Heart right ventricle (tissue), 16 donors: ENCODE results near the gene SAMD15. TPM values are rescaled to one million over a fixed set of nuclear protein-coding genes. Genes with fewer than 3 reads are reported as not detected.

Experiments
- ATAC-seq, 8 donors: fragments of 200-7000 bp; cut with Tn5 transposase; one replicate each; pipeline ENCODE4 v1.9.1; 2020; ENCODE audit warnings: mild to moderate bottlenecking in 8 of 8, moderate library complexity in 8 of 8, moderate number of reproducible peaks in 1 of 8
- DNase-seq, 2 donors: peaks; one replicate each; pipeline ENCODE4 v3.0.0-alpha.2; 2020
- H3K27ac ChIP-seq, 10 donors: fragments of 200-600 bp; sonication (generic) in 2 of 10; one replicate each; pipeline versions ENCODE4 v1.5.0 to v1.8.0; 2020 to 2022; ENCODE audit warnings: mild to moderate bottlenecking in 3 of 10
- H3K27me3 ChIP-seq, 7 donors: fragments of 200-600 bp; one replicate each; pipeline ENCODE4 v1.8.0; 2021 to 2022; ENCODE audit warnings: mild to moderate bottlenecking in 2 of 7
- H3K36me3 ChIP-seq, 9 donors: fragments of 200-600 bp; sonication (generic) in 1 of 9; one replicate each; pipeline versions ENCODE4 v1.5.0 to v1.8.0; 2020 to 2022; ENCODE audit warnings: mild to moderate bottlenecking in 2 of 9
- H3K4me1 ChIP-seq, 9 donors: fragments of 200-600 bp; sonication (generic) in 1 of 9; one replicate each; pipeline versions ENCODE4 v1.5.0 to v1.8.0; 2020 to 2022; ENCODE audit warnings: mild to moderate bottlenecking in 4 of 9
- H3K4me3 ChIP-seq, 10 donors: fragments of 200-600 bp; sonication (generic) in 2 of 10; one replicate each; pipeline versions ENCODE4 v1.5.0 to v1.8.0; 2020 to 2022; ENCODE audit warnings: mild to moderate bottlenecking in 7 of 10, moderate library complexity in 2 of 10
- H3K9me3 ChIP-seq, 11 donors: fragments of 200-600 bp in 10 of 11; sonication (generic) in 2 of 11; one replicate each; pipeline versions ENCODE4 v1.5.0 to v1.8.0; 2013 to 2022; ENCODE audit warnings: mild to moderate bottlenecking in 2 of 11, control low read depth in 1 of 11, moderate library complexity in 1 of 11
- WGBS, 2 donors: extraction: QIAGEN DNeasy Blood & Tissue Kit; methylation state at CpG; one replicate each; pipeline ENCODE4 v1.1.7; 2013; ENCODE audit warnings: inconsistent platforms in 1 of 2; 5-methylcytosine and 5-hydroxymethylcytosine counted together
- intact Hi-C, 10 donors: fragments of 100-400 bp; cut with DNase I; formaldehyde crosslinking; loops; one replicate each; pipeline versions ENCODE4 v1.11.1 to v1.14.2; 2022
- polyA plus RNA-seq, 2 donors: library from polyadenylated mRNA; stranded (reverse); fragments of 200-250 nt; gene quantifications; one replicate each; pipeline ENCODE4 v1.2.3, GENCODE V29; 2013
- total RNA-seq, 10 donors: library from RNA; stranded (reverse); fragmentation: NEBNext Ultra II Directional in 3 of 10; extraction: Animal tissue kit (Norgen Biotek cat#: 25700) in 3 of 10; gene quantifications; one replicate each; pipeline versions ENCODE4 v1.2.1 to v1.2.4, GENCODE V29; 2021 to 2023
- TF ChIP-seq, protein P1 (sequence below), 9 donors: fragments of 200-600 bp; sonication (generic) in 2 of 9; IDR thresholded peaks; one replicate each; pipeline versions ENCODE4 v1.5.0 to v1.8.0; 2021 to 2022; ENCODE audit warnings: antibody characterized with exemption in 9 of 9, mild to moderate bottlenecking in 5 of 9, moderate library complexity in 1 of 9
- donor health status: Arrhythmogenic right ventricular cardiomyopathy.
- donor health status: ischemic (EF 13 %, LVEDD 7.1; RV severe dilation, severe dysfunction).
- donor health status: healthy with polysubstance abuse.
- donor health status: DM: no; HTN: yes; CAD: no.
- donor health status: DM: no; HTN: no; CAD: no.
- donor health status: ischemic (EF 25% LVEDD 6.9; RV normal size, moderate dysfunction).
- donor health status: ischemic (EF 25% LVEDD 5.7; RV mildly dilated, moderate dysfunction).
- donor health status: healthy.
- donor health status: DM: yes; HTN: yes; CAD: no.
- donor health status: Ischemic cardiomyopathy.
- donor health status: ischemic (EF 35%, LVEDD 5.7; RV mildly dilated, moderate dysfunction).
- donor health status: nonischemic (EF 11% LVEDD 7.7; RV severe dilation, severe dysfunction).
- donor health status: DM: yes; HTN: yes; CAD: no.
- donor health status: PGD.
- donor health status: ischemic (EF 29% LVEDD 5.4; RV normal size, mild dysfunction).
- donor health status: nonischemic (EF 23%, LVEDD 6.1; RV moderate dilation, normal function).

SAMD15 gene
- total and polyA plus RNA-seq, 12 donors: 0.13 to 0.30 (median 0.20) TPM; not detected in 2

DNA sequence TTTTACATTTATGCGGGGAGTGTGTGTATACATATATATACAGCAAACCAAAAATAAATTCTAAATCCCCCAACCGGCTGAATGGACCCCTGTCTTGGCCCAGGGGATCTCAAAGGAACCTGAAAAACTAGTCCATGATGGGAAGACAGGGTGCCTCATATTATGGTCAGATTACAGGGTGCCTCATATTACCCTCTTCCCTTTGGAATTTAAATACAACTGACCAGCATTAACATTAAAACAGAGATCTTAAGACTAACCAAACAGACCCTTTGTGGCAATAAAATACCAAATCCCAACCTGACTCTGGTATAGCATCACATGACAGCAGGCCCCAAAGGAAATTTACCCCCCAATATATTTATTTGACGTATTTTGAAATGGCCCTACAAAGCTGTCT, 39.3 kb upstream of the SAMD15 start:
- no peaks in the 10 kb centered on the region for H3K9me3 ChIP-seq
- TF ChIP-seq, protein P1, sequence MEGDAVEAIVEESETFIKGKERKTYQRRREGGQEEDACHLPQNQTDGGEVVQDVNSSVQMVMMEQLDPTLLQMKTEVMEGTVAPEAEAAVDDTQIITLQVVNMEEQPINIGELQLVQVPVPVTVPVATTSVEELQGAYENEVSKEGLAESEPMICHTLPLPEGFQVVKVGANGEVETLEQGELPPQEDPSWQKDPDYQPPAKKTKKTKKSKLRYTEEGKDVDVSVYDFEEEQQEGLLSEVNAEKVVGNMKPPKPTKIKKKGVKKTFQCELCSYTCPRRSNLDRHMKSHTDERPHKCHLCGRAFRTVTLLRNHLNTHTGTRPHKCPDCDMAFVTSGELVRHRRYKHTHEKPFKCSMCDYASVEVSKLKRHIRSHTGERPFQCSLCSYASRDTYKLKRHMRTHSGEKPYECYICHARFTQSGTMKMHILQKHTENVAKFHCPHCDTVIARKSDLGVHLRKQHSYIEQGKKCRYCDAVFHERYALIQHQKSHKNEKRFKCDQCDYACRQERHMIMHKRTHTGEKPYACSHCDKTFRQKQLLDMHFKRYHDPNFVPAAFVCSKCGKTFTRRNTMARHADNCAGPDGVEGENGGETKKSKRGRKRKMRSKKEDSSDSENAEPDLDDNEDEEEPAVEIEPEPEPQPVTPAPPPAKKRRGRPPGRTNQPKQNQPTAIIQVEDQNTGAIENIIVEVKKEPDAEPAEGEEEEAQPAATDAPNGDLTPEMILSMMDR (IDR thresholded peaks at IDR 0.05): no peak
- no peak overlapping the region for H3K4me3 ChIP-seq
- DNase-seq (no peak), ATAC-seq (no peak)
- H3K27ac ChIP-seq: no peak overlapping the region
- H3K27me3 ChIP-seq: no peaks in the 10 kb centered on the region
- WGBS, 2 donors: 91 to 94% methylated on average over 3 of the region's 3 CpGs
- intact Hi-C loops: no loop called here
- H3K36me3 ChIP-seq: peaks cover 0 to 56% (median 12%) of the 10 kb centered on the region in 9 donors
- no peaks in the 10 kb centered on the region for H3K4me1 ChIP-seq

DNA sequence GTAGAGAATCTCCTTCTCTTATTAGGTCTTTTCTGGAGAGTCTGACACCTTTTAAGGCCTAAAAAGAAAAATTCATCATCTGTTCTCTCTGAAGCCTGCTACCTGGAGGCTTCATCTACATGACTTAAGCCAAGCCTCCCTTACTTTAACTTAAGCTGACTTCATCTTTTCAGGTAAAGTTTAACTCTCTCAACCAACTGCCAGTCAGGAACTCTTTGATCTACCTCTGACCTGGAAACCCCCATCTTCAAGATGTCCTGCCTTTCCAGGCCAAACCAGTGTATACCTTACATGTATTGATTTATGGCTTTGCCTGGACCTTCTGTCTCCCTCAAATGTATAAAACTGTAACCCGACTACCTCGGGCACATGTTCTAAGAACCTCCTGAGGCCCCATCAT, 38.9 kb upstream of the SAMD15 start:
- H3K27ac ChIP-seq: no peak overlapping the region
- H3K36me3 ChIP-seq: peaks cover 0 to 60% (median 12%) of the 10 kb centered on the region in 9 donors
- intact Hi-C loops: no loop called here
- DNase-seq: no peak
- no peak for ATAC-seq
- TF ChIP-seq, protein P1 (IDR thresholded peaks at IDR 0.05): no peak
- no peaks in the 10 kb centered on the region for H3K27me3 ChIP-seq
- H3K4me3 ChIP-seq: no peak overlapping the region
- 92 to 95% methylated on average over 2 of the region's 2 CpGs for WGBS, 2 donors
- no peaks in the 10 kb centered on the region for H3K4me1 ChIP-seq
- H3K9me3 ChIP-seq: no peaks in the 10 kb centered on the region

DNA sequence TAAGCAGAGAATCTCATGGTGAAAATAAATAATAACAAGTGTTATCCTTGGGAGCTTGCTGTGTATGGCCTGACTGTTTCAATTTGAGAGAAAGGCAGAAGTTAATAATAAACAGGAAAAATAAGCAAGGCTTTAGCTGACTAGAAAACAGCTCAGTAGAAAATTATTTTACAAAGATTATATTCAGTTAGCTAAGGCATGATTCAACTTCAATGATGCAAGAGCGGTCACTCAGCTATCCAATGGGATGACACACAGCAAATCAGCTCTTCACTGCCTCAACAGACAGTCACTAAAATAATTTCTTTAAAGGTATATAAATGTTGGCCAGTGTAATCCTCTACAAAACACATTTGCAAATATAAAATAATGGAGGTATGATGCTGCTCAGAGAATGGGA, 37.8 kb upstream of the SAMD15 start:
- Histone ChIP-seq H3K27ac (no peak overlapping the region), H3K4me3 (no peak overlapping the region), H3K4me1 (no peaks in the 10 kb centered on the region), H3K36me3 (peaks cover 0 to 68% (median 12%) of the 10 kb centered on the region in 9 donors), H3K27me3 (no peaks in the 10 kb centered on the region), H3K9me3 (no peaks in the 10 kb centered on the region)
- DNase-seq: no peak
- 100% methylated on average over 1 of the region's 1 CpG for WGBS, 2 donors
- TF ChIP-seq, protein P1 (IDR thresholded peaks at IDR 0.05): no peak
- no peak for ATAC-seq
- intact Hi-C loops: no loop called here

DNA sequence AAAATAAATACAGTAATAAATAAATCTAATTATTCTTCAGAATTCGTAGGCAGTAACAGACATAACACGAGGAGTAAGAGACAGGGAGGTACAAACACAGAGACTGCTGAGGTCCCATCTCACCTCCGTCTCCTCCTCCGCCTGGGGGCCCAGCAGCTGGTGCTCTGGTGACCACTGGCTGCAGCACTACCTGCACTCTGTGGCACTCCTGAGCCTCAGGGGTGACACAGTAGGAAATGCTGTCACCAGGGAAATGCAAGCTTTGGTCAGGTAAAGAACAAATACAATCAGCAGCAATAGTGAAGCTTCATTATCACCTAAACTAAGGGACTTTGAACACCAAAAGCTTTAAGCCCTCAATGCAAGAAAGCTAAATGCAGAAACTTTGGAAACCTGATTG, 36.8 kb upstream of the SAMD15 start:
- Histone ChIP-seq H3K27me3 (no peaks in the 10 kb centered on the region), H3K9me3 (no peaks in the 10 kb centered on the region), H3K36me3 (peaks cover 0 to 68% (median 12%) of the 10 kb centered on the region in 9 donors), H3K27ac (no peak overlapping the region), H3K4me3 (no peak overlapping the region), H3K4me1 (no peaks in the 10 kb centered on the region)
- intact Hi-C loops: no loop called here
- DNase-seq (no peak), ATAC-seq (no peak)
- 86 to 94% methylated on average over 4 of the region's 4 CpGs for WGBS, 2 donors
- TF ChIP-seq, protein P1 (IDR thresholded peaks at IDR 0.05): no peak
